Caco-2 (cell line): ENCODE data around the gene HPCA. TPM values are rescaled to one million over a fixed set of nuclear protein-coding genes. Genes with fewer than 3 reads are reported as not detected.

Experiments used
- BruUV-seq: library from RNA; stranded (reverse); fragments of 400-500 nt; replicated peaks from 2 replicates; lab custom pipeline; 2021; lab: Mats Ljungman, UMichigan
- CTCF ChIA-PET: fragments of 300-600 bp; sonication (Branson Sonifier 250); formaldehyde crosslinking; loops from one replicate; lab custom pipeline; 2022; ENCODE audit warnings: antibody characterized with exemption; lab: Charles Lee
- POLR2A ChIA-PET: fragments of 300-600 bp; sonication (Branson Sonifier 250); formaldehyde crosslinking; loops from one replicate; lab custom pipeline; 2022; ENCODE audit warnings: antibody characterized with exemption; lab: Charles Lee
- DNase-seq, 2 experiments: peaks; one replicate each; pipeline versions ENCODE4 v3.0.0 to v3.0.0-alpha.2; 2020 to 2022
- H3K27me3 ChIP-seq: replicated peaks from 2 replicates; pipeline ENCODE4 v1.6.0; 2011; ENCODE audit warnings: low read length; ENCODE audit not compliant: control insufficient read depth, insufficient read depth
- H3K36me3 ChIP-seq: 2 replicates; pipeline ENCODE4 v1.5.1; 2011; ENCODE audit warnings: low read length; ENCODE audit not compliant: control insufficient read depth, insufficient read depth
- H3K4me1 ChIP-seq: fragments of 250-450 bp; sonication (Bioruptor Pico); 2 replicates; pipeline ENCODE4 v1.5.1; 2020; ENCODE audit warnings: mild to moderate bottlenecking
- H3K4me3 ChIP-seq: 2 replicates; pipeline ENCODE4 v1.5.1; 2011; ENCODE audit warnings: low read depth, mild to moderate bottlenecking, control low read depth, low read length
- H3K9me3 ChIP-seq: fragments of 250-450 bp; sonication (Bioruptor Pico); 2 replicates; pipeline ENCODE4 v1.5.1; 2020; ENCODE audit warnings: mild to moderate bottlenecking, moderate library complexity
- H3K27ac Mint-ChIP-seq: one replicate; pipeline ENCODE4 v1.8.0; 2022; ENCODE audit warnings: mixed read lengths; ENCODE audit not compliant: unreplicated experiment
- H3K27me3 Mint-ChIP-seq: one replicate; pipeline ENCODE4 v1.8.0; 2022; ENCODE audit warnings: mixed read lengths; ENCODE audit not compliant: insufficient read depth, unreplicated experiment
- H3K36me3 Mint-ChIP-seq: one replicate; pipeline ENCODE4 v1.8.0; 2022; ENCODE audit warnings: mild to moderate bottlenecking, mixed read lengths; ENCODE audit not compliant: insufficient read depth, unreplicated experiment
- H3K4me1 Mint-ChIP-seq: one replicate; pipeline ENCODE4 v1.8.0; 2022; ENCODE audit warnings: low read depth, mixed read lengths; ENCODE audit not compliant: unreplicated experiment
- H3K4me3 Mint-ChIP-seq: one replicate; pipeline ENCODE4 v1.8.0; 2022; ENCODE audit warnings: mild to moderate bottlenecking, moderate library complexity, mixed read lengths; ENCODE audit not compliant: unreplicated experiment
- H3K9me3 Mint-ChIP-seq: one replicate; pipeline ENCODE4 v1.8.0; 2022; ENCODE audit warnings: mixed read lengths; ENCODE audit not compliant: unreplicated experiment
- intact Hi-C: fragments of 100-400 bp; cut with micrococcal nuclease; formaldehyde crosslinking; loops from one replicate; pipeline ENCODE4 v1.10.0; 2022; ENCODE audit not compliant: unreplicated experiment
- total RNA-seq: library from RNA; stranded (reverse); gene quantifications from 2 replicates; pipeline ENCODE4 v1.2.3, GENCODE V29; 2022
- TF ChIP-seq, protein P1 (sequence below), 2 experiments: fragments of 200-600 bp in 1 of 2; IDR thresholded peaks; 1 replicate in 1 of 2; 2 replicates in 1 of 2; pipeline versions ENCODE4 v1.5.1 to v1.8.0; 2011 to 2022; ENCODE audit warnings: antibody characterized with exemption in 1 of 2, control low read depth in 1 of 2, inconsistent platforms in 1 of 2, low read depth in 1 of 2, low read length in 1 of 2, mild to moderate bottlenecking in 1 of 2, moderate library complexity in 1 of 2; ENCODE audit not compliant: insufficient read depth in 1 of 2, severe bottlenecking in 1 of 2, unreplicated experiment in 1 of 2

HPCA gene
- total RNA-seq, 1 experiment from 2014 or later: not detected

GRCh38 chr1:32900371-32900955, 14.2 kb downstream of the HPCA start:
- TF ChIP-seq, protein P1, sequence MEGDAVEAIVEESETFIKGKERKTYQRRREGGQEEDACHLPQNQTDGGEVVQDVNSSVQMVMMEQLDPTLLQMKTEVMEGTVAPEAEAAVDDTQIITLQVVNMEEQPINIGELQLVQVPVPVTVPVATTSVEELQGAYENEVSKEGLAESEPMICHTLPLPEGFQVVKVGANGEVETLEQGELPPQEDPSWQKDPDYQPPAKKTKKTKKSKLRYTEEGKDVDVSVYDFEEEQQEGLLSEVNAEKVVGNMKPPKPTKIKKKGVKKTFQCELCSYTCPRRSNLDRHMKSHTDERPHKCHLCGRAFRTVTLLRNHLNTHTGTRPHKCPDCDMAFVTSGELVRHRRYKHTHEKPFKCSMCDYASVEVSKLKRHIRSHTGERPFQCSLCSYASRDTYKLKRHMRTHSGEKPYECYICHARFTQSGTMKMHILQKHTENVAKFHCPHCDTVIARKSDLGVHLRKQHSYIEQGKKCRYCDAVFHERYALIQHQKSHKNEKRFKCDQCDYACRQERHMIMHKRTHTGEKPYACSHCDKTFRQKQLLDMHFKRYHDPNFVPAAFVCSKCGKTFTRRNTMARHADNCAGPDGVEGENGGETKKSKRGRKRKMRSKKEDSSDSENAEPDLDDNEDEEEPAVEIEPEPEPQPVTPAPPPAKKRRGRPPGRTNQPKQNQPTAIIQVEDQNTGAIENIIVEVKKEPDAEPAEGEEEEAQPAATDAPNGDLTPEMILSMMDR (IDR thresholded peaks at IDR 0.05; ENCODE audit: insufficient read depth in 1 of 2, low read depth in 1 of 2, low read length in 1 of 2, severe bottlenecking in 1 of 2, unreplicated experiment in 1 of 2): no peak
- ChIA-PET CTCF (no interaction called here), POLR2A (no interaction called here)
- no peaks in the 10 kb centered on the region for H3K4me1 ChIP-seq
- H3K27me3 ChIP-seq: no peaks in the 10 kb centered on the region
- Mint-ChIP-seq H3K36me3 (no peaks in the 10 kb centered on the region), H3K4me1 (no peaks in the 10 kb centered on the region), H3K4me3 (peak overlapping the region; percentile 74), H3K9me3 (no peaks in the 10 kb centered on the region), H3K27ac (no peak overlapping the region), H3K27me3 (no peaks in the 10 kb centered on the region)
- BruUV-seq: no TSS peak
- no peak for DNase-seq
- no peaks in the 10 kb centered on the region for H3K9me3 ChIP-seq
- peak overlapping the region; percentile 46 for H3K4me3 ChIP-seq
- H3K36me3 ChIP-seq: no peaks in the 10 kb centered on the region
- intact Hi-C loops: no loop called here

- BruUV-seq: TSS peak; percentile 52
- Mint-ChIP-seq H3K27ac (peak within 1 kb of the TSS; percentile 57), H3K4me3 (peak within 1 kb of the TSS; percentile 74), H3K36me3 (no peaks in the 10 kb centered on the region), H3K27me3 (no peaks in the 10 kb centered on the region), H3K9me3 (no peaks in the 10 kb centered on the region), H3K4me1 (no peaks in the 10 kb centered on the region)
- peak within 1 kb of the TSS; percentile 46 for H3K4me3 ChIP-seq
- no peaks in the 10 kb centered on the region for H3K4me1 ChIP-seq
- TF ChIP-seq, protein P1 (IDR thresholded peaks at IDR 0.05; ENCODE audit: insufficient read depth in 1 of 2, low read depth in 1 of 2, low read length in 1 of 2, severe bottlenecking in 1 of 2, unreplicated experiment in 1 of 2): no peak
- H3K9me3 ChIP-seq: no peaks in the 10 kb centered on the region
- no peaks in the 10 kb centered on the region for H3K27me3 ChIP-seq
- DNase-seq: peak; percentile 62 to 85
- intact Hi-C loops: no loop called here
- ChIA-PET CTCF (no interaction called here), POLR2A (no interaction called here)
- H3K36me3 ChIP-seq: no peaks in the 10 kb centered on the region
Observed at GRCh38 chr1:32900956-32901822, 14.9 kb downstream of the HPCA start, which contains the start of gene TMEM54. TMEM54 (minus strand) TSS chr1:32901389; CDS start chr1:32901238, 151 bp downstream.

- Histone ChIP-seq H3K36me3 (no peaks in the 10 kb centered on the region), H3K4me3 (peak overlapping the region; percentile 46), H3K4me1 (no peaks in the 10 kb centered on the region), H3K9me3 (no peaks in the 10 kb centered on the region), H3K27me3 (no peaks in the 10 kb centered on the region)
- ChIA-PET POLR2A (no interaction called here), CTCF (interaction anchor here (0.6 kb wide), 1 partner anchor 155 kb away, joined by 4 read pairs; no protein-coding TSS in a partner anchor)
- H3K27ac Mint-ChIP-seq: peak overlapping the region; percentile 57
- H3K36me3 Mint-ChIP-seq: no peaks in the 10 kb centered on the region
- peak overlapping the region; percentile 74 for H3K4me3 Mint-ChIP-seq
- TSS peak; percentile 41 for BruUV-seq
- no peak for DNase-seq
- intact Hi-C loops: no loop called here
- no peaks in the 10 kb centered on the region for H3K27me3 Mint-ChIP-seq
- H3K4me1 Mint-ChIP-seq: no peaks in the 10 kb centered on the region
- H3K9me3 Mint-ChIP-seq: no peaks in the 10 kb centered on the region
- TF ChIP-seq, protein P1 (IDR thresholded peaks at IDR 0.05; ENCODE audit: insufficient read depth in 1 of 2, low read depth in 1 of 2, low read length in 1 of 2, severe bottlenecking in 1 of 2, unreplicated experiment in 1 of 2): no peak
Observed at GRCh38 chr1:32901823-32902534, 15.7 kb downstream of the HPCA start.
